Osteocyte (in vitro differentiated cells): Measurements from ENCODE around the gene INO80B. TPM values are rescaled to one million over a fixed set of nuclear protein-coding genes. Genes with fewer than 3 reads are reported as not detected.
A peak's percentile ranks its signal among the peaks of the same experiment; 100 is the strongest.

Experiments
- DNase-seq: peaks from one replicate; pipeline ENCODE4 v3.0.0; 2021; ENCODE audit warnings: mixed read lengths; ENCODE audit not compliant: unreplicated experiment; ENCODE audit errors: extremely low spot score
- H3K27ac Mint-ChIP-seq: one replicate; pipeline ENCODE4 v1.8.0; 2021; ENCODE audit warnings: mild to moderate bottlenecking, mixed read lengths; ENCODE audit not compliant: unreplicated experiment
- H3K27me3 Mint-ChIP-seq: one replicate; pipeline ENCODE4 v1.8.0; 2021; ENCODE audit warnings: mixed read lengths; ENCODE audit not compliant: unreplicated experiment
- H3K36me3 Mint-ChIP-seq: one replicate; pipeline ENCODE4 v1.8.0; 2021; ENCODE audit warnings: mixed read lengths; ENCODE audit not compliant: unreplicated experiment
- H3K4me1 Mint-ChIP-seq: one replicate; pipeline ENCODE4 v1.8.0; 2021; ENCODE audit warnings: mixed read lengths; ENCODE audit not compliant: unreplicated experiment
- H3K4me3 Mint-ChIP-seq: one replicate; pipeline ENCODE4 v1.8.0; 2021; ENCODE audit warnings: mild to moderate bottlenecking, moderate library complexity, mixed read lengths; ENCODE audit not compliant: unreplicated experiment
- H3K9me3 Mint-ChIP-seq: one replicate; pipeline ENCODE4 v1.8.0; 2021; ENCODE audit warnings: mixed read lengths; ENCODE audit not compliant: unreplicated experiment
- CTCF ChIP-seq: fragments of 200-600 bp; sonication (generic); IDR thresholded peaks from 2 replicates; pipeline ENCODE4 v1.5.0; 2021; ENCODE audit warnings: antibody characterized with exemption, mild to moderate bottlenecking, moderate library complexity
- long read RNA-seq: library from polyadenylated mRNA; unstranded; transcript quantifications from one replicate; pipeline ENCODE4 v2.0.0, GENCODE V29; 2021
- total RNA-seq: library from RNA; stranded (reverse); gene quantifications from 2 replicates; pipeline ENCODE4 v1.2.1, GENCODE V29; 2021

INO80B gene
- 34.9 and 41.9 TPM in 2 replicates for total RNA-seq
- long read RNA-seq, partial matches to known transcripts: 2 of 2 reads
- long read RNA-seq, other reads (novel, unspliced or antisense): 0 of 2 reads

GRCh38 chr2:74454654-74455511 is at the start of gene INO80B:
TSS of gene INO80B (plus strand) at chr2:74455087. CDS start at chr2:74455117, 30 bp downstream.
- H3K27me3 Mint-ChIP-seq: peaks cover 19% of the 10 kb centered on the region
- H3K4me1 Mint-ChIP-seq: peaks cover 36% of the 10 kb centered on the region
- peak within 1 kb of the TSS; percentile 95 for H3K27ac Mint-ChIP-seq
- H3K9me3 Mint-ChIP-seq: no peaks in the 10 kb centered on the region
- peak; percentile 98 for DNase-seq
- peak within 1 kb of the TSS; percentile 99 for H3K4me3 Mint-ChIP-seq
- no peaks in the 10 kb centered on the region for H3K36me3 Mint-ChIP-seq
- no peak for TF ChIP-seq CTCF

- peaks cover 32% of the 10 kb centered on the region for H3K27me3 Mint-ChIP-seq
- no peak for DNase-seq
- H3K9me3 Mint-ChIP-seq: no peaks in the 10 kb centered on the region
- no peak for TF ChIP-seq CTCF
- H3K36me3 Mint-ChIP-seq: no peaks in the 10 kb centered on the region
- H3K4me3 Mint-ChIP-seq: no peak overlapping the region
- no peaks in the 10 kb centered on the region for H3K4me1 Mint-ChIP-seq
- H3K27ac Mint-ChIP-seq: no peak overlapping the region
Observed at GRCh38 chr2:74406035-74406434, 48.9 kb upstream of the INO80B start.

- DNase-seq: no peak
- no peaks in the 10 kb centered on the region for H3K9me3 Mint-ChIP-seq
- peaks cover 30% of the 10 kb centered on the region for H3K27me3 Mint-ChIP-seq
- H3K27ac Mint-ChIP-seq: no peak overlapping the region
- no peaks in the 10 kb centered on the region for H3K36me3 Mint-ChIP-seq
- no peak for TF ChIP-seq CTCF
- no peaks in the 10 kb centered on the region for H3K4me1 Mint-ChIP-seq
- H3K4me3 Mint-ChIP-seq: no peak overlapping the region
Observed at GRCh38 chr2:74407682-74408081, 47.2 kb upstream of the INO80B start.

- peaks cover 18% of the 10 kb centered on the region for H3K27me3 Mint-ChIP-seq
- H3K4me3 Mint-ChIP-seq: no peak overlapping the region
- TF ChIP-seq CTCF: no peak
- no peak for DNase-seq
- H3K36me3 Mint-ChIP-seq: no peaks in the 10 kb centered on the region
- no peaks in the 10 kb centered on the region for H3K9me3 Mint-ChIP-seq
- no peak overlapping the region for H3K27ac Mint-ChIP-seq
- H3K4me1 Mint-ChIP-seq: no peaks in the 10 kb centered on the region
Observed at GRCh38 chr2:74413001-74413698, 41.7 kb upstream of the INO80B start.

- Mint-ChIP-seq H3K27me3 (peaks cover 6% of the 10 kb centered on the region), H3K27ac (no peak overlapping the region), H3K4me1 (no peaks in the 10 kb centered on the region), H3K9me3 (no peaks in the 10 kb centered on the region), H3K4me3 (no peak overlapping the region), H3K36me3 (no peaks in the 10 kb centered on the region)
- TF ChIP-seq CTCF: no peak
- DNase-seq: no peak
Observed at GRCh38 chr2:74414441-74414840, 40.4 kb upstream of the INO80B start.
